ENCODE results near the gene PRLHR.

PRLHR gene

GRCh38 chr10:118580702-118581101 lies 14.7 kb downstream of the PRLHR start:
- H3K4me3 ChIP-seq (ENCODE audit: low read depth, low read length): no peak overlapping the region
- no peak for TF ChIP-seq MAX (IDR thresholded peaks at IDR 0.05; ENCODE audit: low read depth, low read length)
- no peak for TF ChIP-seq CTCF (IDR thresholded peaks at IDR 0.05; ENCODE audit: low read depth, low read length)
- no peak for TF ChIP-seq POLR2A (IDR thresholded peaks at IDR 0.05; ENCODE audit: extremely low read depth, insufficient read length)
- TF ChIP-seq MYC (IDR thresholded peaks at IDR 0.05; ENCODE audit: low read depth, low read length): no peak
- DNase-seq (ENCODE audit: low read depth): no peak

GRCh38 chr10:118573512-118573911 lies 21.9 kb downstream of the PRLHR start:
- DNase-seq (ENCODE audit: low read depth): no peak

GRCh38 chr10:118572256-118573041 lies 23.0 kb downstream of the PRLHR start:
- no peak overlapping the region for H3K4me3 ChIP-seq (ENCODE audit: low read depth, low read length)
- no peak for DNase-seq (ENCODE audit: low read depth)
- TF ChIP-seq MAX (IDR thresholded peaks at IDR 0.05; ENCODE audit: low read depth, low read length) (no peak), CTCF (IDR thresholded peaks at IDR 0.05; ENCODE audit: low read depth, low read length) (no peak), MYC (IDR thresholded peaks at IDR 0.05; ENCODE audit: low read depth, low read length) (no peak), POLR2A (IDR thresholded peaks at IDR 0.05; ENCODE audit: extremely low read depth, insufficient read length) (no peak)

More at GRCh38 chr10:118573512-118573911, 21.9 kb downstream of the PRLHR start:
- no peak overlapping the region for H3K4me3 ChIP-seq (ENCODE audit: low read depth, low read length)
- TF ChIP-seq MYC (IDR thresholded peaks at IDR 0.05; ENCODE audit: low read depth, low read length): no peak
- TF ChIP-seq POLR2A (IDR thresholded peaks at IDR 0.05; ENCODE audit: extremely low read depth, insufficient read length): no peak
- no peak for TF ChIP-seq CTCF (IDR thresholded peaks at IDR 0.05; ENCODE audit: low read depth, low read length)
- no peak for TF ChIP-seq MAX (IDR thresholded peaks at IDR 0.05; ENCODE audit: low read depth, low read length)

GRCh38 chr10:118571123-118571522 lies 24.3 kb downstream of the PRLHR start:
- TF ChIP-seq MAX (IDR thresholded peaks at IDR 0.05; ENCODE audit: low read depth, low read length): no peak
- no peak for TF ChIP-seq POLR2A (IDR thresholded peaks at IDR 0.05; ENCODE audit: extremely low read depth, insufficient read length)
- no peak for TF ChIP-seq CTCF (IDR thresholded peaks at IDR 0.05; ENCODE audit: low read depth, low read length)

GRCh38 chr10:118570591-118570990 lies 24.9 kb downstream of the PRLHR start:
- no peak for DNase-seq (ENCODE audit: low read depth)

More at GRCh38 chr10:118571123-118571522, 24.3 kb downstream of the PRLHR start:
- DNase-seq (ENCODE audit: low read depth): no peak
- H3K4me3 ChIP-seq (ENCODE audit: low read depth, low read length): no peak overlapping the region

More at GRCh38 chr10:118570591-118570990, 24.9 kb downstream of the PRLHR start:
- TF ChIP-seq CTCF (IDR thresholded peaks at IDR 0.05; ENCODE audit: low read depth, low read length) (no peak), MAX (IDR thresholded peaks at IDR 0.05; ENCODE audit: low read depth, low read length) (no peak), MYC (IDR thresholded peaks at IDR 0.05; ENCODE audit: low read depth, low read length) (no peak), POLR2A (IDR thresholded peaks at IDR 0.05; ENCODE audit: extremely low read depth, insufficient read length) (no peak)
- H3K4me3 ChIP-seq (ENCODE audit: low read depth, low read length): no peak overlapping the region

All from NB4 (cell line).